Lower leg skin (tissue), 3 donors: ENCODE data around the gene SLC6A3.

Source experiments
- POLR2A ChIP-seq, 2 donors: fragments of 450-650 bp; IDR thresholded peaks; one replicate each; pipeline ENCODE4 v1.6.1; 2016 to 2017; ENCODE audit warnings: antibody characterized with exemption in 2 of 2, mild to moderate bottlenecking in 1 of 2, moderate library complexity in 1 of 2
- TF ChIP-seq, protein P1 (sequence below), 3 donors: fragments of 450-650 bp; IDR thresholded peaks; one replicate each; pipeline ENCODE4 v1.5.1; 2016; ENCODE audit warnings: antibody characterized with exemption in 3 of 3, mild to moderate bottlenecking in 3 of 3, moderate library complexity in 2 of 3

DNA sequence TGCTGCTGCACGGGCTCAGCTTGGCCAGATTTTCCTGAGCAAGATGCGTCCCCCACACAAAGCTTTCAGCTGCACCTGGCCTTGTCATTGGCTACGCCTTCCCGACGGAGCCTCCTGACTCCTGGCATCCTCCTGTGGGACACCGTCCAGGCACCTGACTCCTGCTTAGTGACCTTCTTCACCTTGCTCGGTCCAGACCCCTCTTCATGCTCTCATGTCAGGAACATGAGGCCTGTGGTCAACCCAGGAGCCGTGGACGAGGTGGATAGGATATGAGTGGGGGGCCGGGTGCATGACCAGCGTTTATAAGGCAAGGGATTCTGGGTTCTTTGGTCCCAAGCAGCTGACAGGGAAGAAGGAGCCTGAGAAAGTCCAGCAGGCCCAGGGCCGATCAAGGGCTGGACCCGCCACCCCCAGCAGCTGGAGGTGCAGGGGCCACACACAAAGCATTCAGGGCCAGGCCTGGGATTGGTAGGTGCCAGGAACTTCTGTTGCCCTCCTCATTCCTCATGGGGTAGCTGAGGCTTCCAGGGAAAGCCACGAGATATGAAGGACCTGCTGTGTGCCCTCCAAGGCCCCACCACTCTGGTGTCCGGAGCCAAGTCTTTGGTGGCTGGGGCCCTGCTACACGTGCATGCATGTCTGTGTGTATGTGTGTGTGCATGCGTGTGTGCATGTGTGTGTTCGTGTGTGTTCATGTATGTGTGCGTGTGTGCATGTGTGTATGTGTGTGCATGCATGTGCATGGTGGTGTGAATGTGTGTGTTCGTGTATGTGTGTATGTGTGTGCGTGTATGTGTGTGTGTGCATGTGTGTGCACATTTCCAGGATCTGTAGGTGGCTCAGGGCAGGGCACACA, 34.9 kb downstream of the SLC6A3 start:
- no peak for TF ChIP-seq POLR2A (IDR thresholded peaks at IDR 0.05)
- TF ChIP-seq, protein P1, sequence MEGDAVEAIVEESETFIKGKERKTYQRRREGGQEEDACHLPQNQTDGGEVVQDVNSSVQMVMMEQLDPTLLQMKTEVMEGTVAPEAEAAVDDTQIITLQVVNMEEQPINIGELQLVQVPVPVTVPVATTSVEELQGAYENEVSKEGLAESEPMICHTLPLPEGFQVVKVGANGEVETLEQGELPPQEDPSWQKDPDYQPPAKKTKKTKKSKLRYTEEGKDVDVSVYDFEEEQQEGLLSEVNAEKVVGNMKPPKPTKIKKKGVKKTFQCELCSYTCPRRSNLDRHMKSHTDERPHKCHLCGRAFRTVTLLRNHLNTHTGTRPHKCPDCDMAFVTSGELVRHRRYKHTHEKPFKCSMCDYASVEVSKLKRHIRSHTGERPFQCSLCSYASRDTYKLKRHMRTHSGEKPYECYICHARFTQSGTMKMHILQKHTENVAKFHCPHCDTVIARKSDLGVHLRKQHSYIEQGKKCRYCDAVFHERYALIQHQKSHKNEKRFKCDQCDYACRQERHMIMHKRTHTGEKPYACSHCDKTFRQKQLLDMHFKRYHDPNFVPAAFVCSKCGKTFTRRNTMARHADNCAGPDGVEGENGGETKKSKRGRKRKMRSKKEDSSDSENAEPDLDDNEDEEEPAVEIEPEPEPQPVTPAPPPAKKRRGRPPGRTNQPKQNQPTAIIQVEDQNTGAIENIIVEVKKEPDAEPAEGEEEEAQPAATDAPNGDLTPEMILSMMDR (IDR thresholded peaks at IDR 0.05) = no peak
